Caco-2 (cell line): ENCODE measurements around the gene FAM162B. TPM values are rescaled to one million over a fixed set of nuclear protein-coding genes. Genes with fewer than 3 reads are reported as not detected.

Source experiments
- BruUV-seq: library from RNA; stranded (reverse); fragments of 400-500 nt; replicated peaks from 2 replicates; lab custom pipeline; 2021; lab: Mats Ljungman, UMichigan
- CTCF ChIA-PET: fragments of 300-600 bp; sonication (Branson Sonifier 250); formaldehyde crosslinking; loops from one replicate; lab custom pipeline; 2022; ENCODE audit warnings: antibody characterized with exemption; lab: Charles Lee
- POLR2A ChIA-PET: fragments of 300-600 bp; sonication (Branson Sonifier 250); formaldehyde crosslinking; loops from one replicate; lab custom pipeline; 2022; ENCODE audit warnings: antibody characterized with exemption; lab: Charles Lee
- DNase-seq, 2 experiments: peaks; one replicate each; pipeline versions ENCODE4 v3.0.0 to v3.0.0-alpha.2; 2020 to 2022
- H3K27me3 ChIP-seq: replicated peaks from 2 replicates; pipeline ENCODE4 v1.6.0; 2011; ENCODE audit warnings: low read length; ENCODE audit not compliant: control insufficient read depth, insufficient read depth
- H3K36me3 ChIP-seq: 2 replicates; pipeline ENCODE4 v1.5.1; 2011; ENCODE audit warnings: low read length; ENCODE audit not compliant: control insufficient read depth, insufficient read depth
- H3K4me1 ChIP-seq: fragments of 250-450 bp; sonication (Bioruptor Pico); 2 replicates; pipeline ENCODE4 v1.5.1; 2020; ENCODE audit warnings: mild to moderate bottlenecking
- H3K4me3 ChIP-seq: 2 replicates; pipeline ENCODE4 v1.5.1; 2011; ENCODE audit warnings: low read depth, mild to moderate bottlenecking, control low read depth, low read length
- H3K9me3 ChIP-seq: fragments of 250-450 bp; sonication (Bioruptor Pico); 2 replicates; pipeline ENCODE4 v1.5.1; 2020; ENCODE audit warnings: mild to moderate bottlenecking, moderate library complexity
- H3K27ac Mint-ChIP-seq: one replicate; pipeline ENCODE4 v1.8.0; 2022; ENCODE audit warnings: mixed read lengths; ENCODE audit not compliant: unreplicated experiment
- H3K27me3 Mint-ChIP-seq: one replicate; pipeline ENCODE4 v1.8.0; 2022; ENCODE audit warnings: mixed read lengths; ENCODE audit not compliant: insufficient read depth, unreplicated experiment
- H3K36me3 Mint-ChIP-seq: one replicate; pipeline ENCODE4 v1.8.0; 2022; ENCODE audit warnings: mild to moderate bottlenecking, mixed read lengths; ENCODE audit not compliant: insufficient read depth, unreplicated experiment
- H3K4me1 Mint-ChIP-seq: one replicate; pipeline ENCODE4 v1.8.0; 2022; ENCODE audit warnings: low read depth, mixed read lengths; ENCODE audit not compliant: unreplicated experiment
- H3K4me3 Mint-ChIP-seq: one replicate; pipeline ENCODE4 v1.8.0; 2022; ENCODE audit warnings: mild to moderate bottlenecking, moderate library complexity, mixed read lengths; ENCODE audit not compliant: unreplicated experiment
- H3K9me3 Mint-ChIP-seq: one replicate; pipeline ENCODE4 v1.8.0; 2022; ENCODE audit warnings: mixed read lengths; ENCODE audit not compliant: unreplicated experiment
- intact Hi-C: fragments of 100-400 bp; cut with micrococcal nuclease; formaldehyde crosslinking; loops from one replicate; pipeline ENCODE4 v1.10.0; 2022; ENCODE audit not compliant: unreplicated experiment
- total RNA-seq: library from RNA; stranded (reverse); gene quantifications from 2 replicates; pipeline ENCODE4 v1.2.3, GENCODE V29; 2022
- TF ChIP-seq, protein P1 (sequence below), 2 experiments: fragments of 200-600 bp in 1 of 2; IDR thresholded peaks; 1 replicate in 1 of 2; 2 replicates in 1 of 2; pipeline versions ENCODE4 v1.5.1 to v1.8.0; 2011 to 2022; ENCODE audit warnings: antibody characterized with exemption in 1 of 2, control low read depth in 1 of 2, inconsistent platforms in 1 of 2, low read depth in 1 of 2, low read length in 1 of 2, mild to moderate bottlenecking in 1 of 2, moderate library complexity in 1 of 2; ENCODE audit not compliant: insufficient read depth in 1 of 2, severe bottlenecking in 1 of 2, unreplicated experiment in 1 of 2

The FAM162B gene
- total RNA-seq, 1 experiment from 2014 or later, result not detected

DNA sequence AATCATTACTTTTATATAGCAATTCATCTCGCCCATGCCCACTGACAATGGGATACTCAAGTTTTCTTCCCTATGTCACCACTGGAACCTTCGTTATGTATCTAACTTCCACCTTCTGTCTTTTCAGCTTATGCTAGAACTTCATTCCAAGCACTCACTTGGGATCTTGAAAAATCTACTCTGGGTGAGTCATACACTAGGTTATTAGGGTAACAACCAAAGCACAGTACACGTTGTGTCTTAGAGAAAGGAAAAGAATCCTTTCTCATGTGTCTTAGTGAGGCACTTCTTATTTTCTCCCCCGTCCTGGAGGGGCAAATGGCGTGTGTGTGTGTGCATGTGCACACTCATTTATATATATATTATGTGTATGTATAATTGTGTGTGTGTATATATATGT is 18.3 kb upstream of the FAM162B start:
- H3K4me1 ChIP-seq, result no peaks in the 10 kb centered on the region
- peaks cover 2% of the 10 kb centered on the region; the same call in 1 of the 2 replicates for H3K9me3 ChIP-seq
- DNase-seq, result no peak
- Mint-ChIP-seq H3K27me3 (peaks cover 2% of the 10 kb centered on the region), H3K4me3 (no peak overlapping the region), H3K4me1 (peaks cover 12% of the 10 kb centered on the region), H3K27ac (no peak overlapping the region), H3K36me3 (peaks cover 6% of the 10 kb centered on the region), H3K9me3 (no peaks in the 10 kb centered on the region)
- no peaks in the 10 kb centered on the region for H3K27me3 ChIP-seq
- TF ChIP-seq, protein P1, sequence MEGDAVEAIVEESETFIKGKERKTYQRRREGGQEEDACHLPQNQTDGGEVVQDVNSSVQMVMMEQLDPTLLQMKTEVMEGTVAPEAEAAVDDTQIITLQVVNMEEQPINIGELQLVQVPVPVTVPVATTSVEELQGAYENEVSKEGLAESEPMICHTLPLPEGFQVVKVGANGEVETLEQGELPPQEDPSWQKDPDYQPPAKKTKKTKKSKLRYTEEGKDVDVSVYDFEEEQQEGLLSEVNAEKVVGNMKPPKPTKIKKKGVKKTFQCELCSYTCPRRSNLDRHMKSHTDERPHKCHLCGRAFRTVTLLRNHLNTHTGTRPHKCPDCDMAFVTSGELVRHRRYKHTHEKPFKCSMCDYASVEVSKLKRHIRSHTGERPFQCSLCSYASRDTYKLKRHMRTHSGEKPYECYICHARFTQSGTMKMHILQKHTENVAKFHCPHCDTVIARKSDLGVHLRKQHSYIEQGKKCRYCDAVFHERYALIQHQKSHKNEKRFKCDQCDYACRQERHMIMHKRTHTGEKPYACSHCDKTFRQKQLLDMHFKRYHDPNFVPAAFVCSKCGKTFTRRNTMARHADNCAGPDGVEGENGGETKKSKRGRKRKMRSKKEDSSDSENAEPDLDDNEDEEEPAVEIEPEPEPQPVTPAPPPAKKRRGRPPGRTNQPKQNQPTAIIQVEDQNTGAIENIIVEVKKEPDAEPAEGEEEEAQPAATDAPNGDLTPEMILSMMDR (IDR thresholded peaks at IDR 0.05; ENCODE audit: insufficient read depth in 1 of 2, low read depth in 1 of 2, low read length in 1 of 2, severe bottlenecking in 1 of 2, unreplicated experiment in 1 of 2), result no peak
- intact Hi-C loops, result no loop called here
- no TSS peak for BruUV-seq
- ChIA-PET POLR2A (no interaction called here), CTCF (no interaction called here)
- H3K4me3 ChIP-seq, result no peak overlapping the region
- H3K36me3 ChIP-seq, result no peaks in the 10 kb centered on the region

DNA sequence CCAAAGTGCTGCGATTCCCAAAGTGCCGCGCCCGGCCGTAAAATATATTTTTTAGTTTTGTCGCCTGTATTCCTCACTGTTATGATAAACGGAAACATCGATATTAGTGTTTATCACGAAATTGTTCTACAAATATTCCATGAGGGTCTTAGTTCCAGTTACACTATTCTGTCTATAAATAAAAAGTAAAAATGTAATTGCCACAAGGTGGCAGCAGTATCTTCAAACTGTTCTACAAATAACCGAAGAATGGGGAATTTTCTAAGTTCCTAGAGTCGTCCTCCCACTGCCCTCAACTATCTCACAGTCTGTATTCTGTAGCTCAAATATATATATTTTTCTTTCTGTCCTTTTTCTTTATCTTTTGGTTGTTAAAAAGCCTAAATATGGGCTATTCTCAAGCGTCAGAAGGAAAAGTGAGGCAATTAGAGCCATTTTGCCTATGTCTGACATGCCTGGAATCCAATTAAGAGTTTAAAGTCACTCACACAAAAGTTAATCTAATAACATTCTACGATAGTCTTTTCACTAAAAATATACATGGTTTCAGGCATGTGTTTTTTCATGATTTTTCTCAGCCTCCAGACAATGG is 14.2 kb upstream of the FAM162B start:
- POLR2A ChIA-PET, result no interaction called here
- H3K27me3 ChIP-seq, result no peaks in the 10 kb centered on the region
- peak in 1 of 2 experiments; percentile 48 for DNase-seq
- no peaks in the 10 kb centered on the region for H3K36me3 Mint-ChIP-seq
- TF ChIP-seq, protein P1 (IDR thresholded peaks at IDR 0.05; ENCODE audit: insufficient read depth in 1 of 2, low read depth in 1 of 2, low read length in 1 of 2, severe bottlenecking in 1 of 2, unreplicated experiment in 1 of 2), result peak; percentile 23 to 65
- CTCF ChIA-PET, result interaction anchor here (0.6 kb wide), 1 partner anchor 67 kb away, joined by 3 read pairs; no protein-coding TSS in a partner anchor
- BruUV-seq, result no TSS peak
- no peaks in the 10 kb centered on the region for H3K4me1 ChIP-seq
- intact Hi-C loops, result loop anchor here (1.0 kb wide), 2 partner anchors 68 to 190 kb away; no protein-coding TSS in a partner anchor
- no peak overlapping the region for H3K27ac Mint-ChIP-seq
- no peaks in the 10 kb centered on the region for H3K9me3 Mint-ChIP-seq
- no peak overlapping the region for H3K4me3 ChIP-seq
- H3K9me3 ChIP-seq, result no peaks in the 10 kb centered on the region
- H3K27me3 Mint-ChIP-seq, result no peaks in the 10 kb centered on the region
- no peaks in the 10 kb centered on the region for H3K36me3 ChIP-seq
- peaks cover 12% of the 10 kb centered on the region for H3K4me1 Mint-ChIP-seq
- H3K4me3 Mint-ChIP-seq, result no peak overlapping the region

DNA sequence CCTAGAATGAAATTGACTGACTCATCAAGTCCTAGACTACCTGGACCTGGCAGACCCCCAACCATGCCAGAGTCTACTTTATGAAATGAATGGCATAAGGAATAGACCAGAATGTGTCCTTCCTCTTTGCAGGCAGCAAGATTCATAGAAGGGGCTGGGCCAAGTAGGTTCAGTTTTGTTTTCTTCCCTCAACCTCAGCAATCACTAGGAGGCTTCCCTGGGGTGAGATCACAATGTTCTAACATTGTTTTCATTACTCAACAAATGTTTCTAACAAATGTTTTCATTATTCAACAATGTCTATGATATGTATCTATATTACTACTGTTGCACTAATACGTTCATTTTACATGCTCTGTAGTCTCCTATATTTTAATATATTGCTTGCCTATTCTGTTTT is 8.4 kb upstream of the FAM162B start:
- H3K4me3 ChIP-seq, result no peak overlapping the region
- intact Hi-C loops, result no loop called here
- ChIA-PET CTCF (no interaction called here), POLR2A (no interaction called here)
- no peaks in the 10 kb centered on the region for H3K4me1 ChIP-seq
- no peaks in the 10 kb centered on the region for H3K36me3 ChIP-seq
- H3K4me3 Mint-ChIP-seq, result no peak overlapping the region
- H3K9me3 ChIP-seq, result no peaks in the 10 kb centered on the region
- no peaks in the 10 kb centered on the region for H3K9me3 Mint-ChIP-seq
- no peaks in the 10 kb centered on the region for H3K27me3 ChIP-seq
- BruUV-seq, result no TSS peak
- no peaks in the 10 kb centered on the region for H3K27me3 Mint-ChIP-seq
- TF ChIP-seq, protein P1 (IDR thresholded peaks at IDR 0.05; ENCODE audit: insufficient read depth in 1 of 2, low read depth in 1 of 2, low read length in 1 of 2, severe bottlenecking in 1 of 2, unreplicated experiment in 1 of 2), result no peak
- no peak for DNase-seq
- H3K36me3 Mint-ChIP-seq, result no peaks in the 10 kb centered on the region
- H3K27ac Mint-ChIP-seq, result no peak overlapping the region
- peaks cover 4% of the 10 kb centered on the region for H3K4me1 Mint-ChIP-seq
